HG03095 (cell line): ENCODE data around the gene FAM219B.
"Not testable (repeated sequence)": the region's sequence is repeated elsewhere in the genome, so short reads cannot be mapped to it uniquely, and the experiment has no call there.

Experiments
- ATAC-seq: cut with Tn5 transposase; IDR thresholded peaks from one replicate; pipeline ENCODE4 v1.9.1; 2021; ENCODE audit warnings: moderate library complexity; ENCODE audit not compliant: unreplicated experiment

FAM219B gene

GRCh38 chr15:74906450-74907162 is at the start of gene FAM219B:
FAM219B (minus strand) TSS chr15:74906851; CDS start chr15:74906800, 51 bp downstream.
- ATAC-seq, result peak; percentile 78

- peak; percentile 50 for ATAC-seq
Measured at GRCh38 chr15:74955796-74956647, 49.4 kb upstream of the FAM219B start.

GRCh38 chr15:74955017-74955416 is 48.4 kb upstream of the FAM219B start:
- no peak for ATAC-seq

GRCh38 chr15:74954515-74954914 is 47.9 kb upstream of the FAM219B start:
- ATAC-seq, result no peak

- ATAC-seq, result no peak
Measured at GRCh38 chr15:74951006-74951405, 44.4 kb upstream of the FAM219B start.

- ATAC-seq, result no peak
Measured at GRCh38 chr15:74950078-74950908, 43.6 kb upstream of the FAM219B start.

GRCh38 chr15:74937590-74938371 is 31.1 kb upstream of the FAM219B start, which contains the start of gene COX5A:
COX5A (minus strand) TSS chr15:74938073; CDS start chr15:74938014, 59 bp downstream.
- ATAC-seq, result peak; percentile 84

- ATAC-seq, result no peak
Measured at GRCh38 chr15:74937272-74937589, 30.6 kb upstream of the FAM219B start.

GRCh38 chr15:74935193-74935592 is 28.5 kb upstream of the FAM219B start:
- not testable (repeated sequence) for ATAC-seq

GRCh38 chr15:74933573-74933972 is 26.9 kb upstream of the FAM219B start:
- ATAC-seq, result no peak

- ATAC-seq, result no peak
Measured at GRCh38 chr15:74928771-74929198, 22.1 kb upstream of the FAM219B start.

- ATAC-seq, result no peak
Measured at GRCh38 chr15:74924525-74924924, 17.9 kb upstream of the FAM219B start.

GRCh38 chr15:74920456-74920855 is 13.8 kb upstream of the FAM219B start:
- ATAC-seq, result no peak

GRCh38 chr15:74917676-74918075 is 11.0 kb upstream of the FAM219B start:
- ATAC-seq, result no peak

- ATAC-seq, result not testable (repeated sequence)
Measured at GRCh38 chr15:74913799-74914198, 7.1 kb upstream of the FAM219B start.

GRCh38 chr15:74913041-74913440 is 6.4 kb upstream of the FAM219B start:
- no peak for ATAC-seq

GRCh38 chr15:74908635-74909034 is 2.0 kb upstream of the FAM219B start:
- no peak for ATAC-seq

GRCh38 chr15:74907163-74907870 is 666 bp upstream of the FAM219B start:
- ATAC-seq, result no peak

GRCh38 chr15:74906067-74906449 is 593 bp downstream of the FAM219B start:
- peak; percentile 11 for ATAC-seq
